Measurements from ENCODE around the gene FLVCR2.

Gene FLVCR2

DNA sequence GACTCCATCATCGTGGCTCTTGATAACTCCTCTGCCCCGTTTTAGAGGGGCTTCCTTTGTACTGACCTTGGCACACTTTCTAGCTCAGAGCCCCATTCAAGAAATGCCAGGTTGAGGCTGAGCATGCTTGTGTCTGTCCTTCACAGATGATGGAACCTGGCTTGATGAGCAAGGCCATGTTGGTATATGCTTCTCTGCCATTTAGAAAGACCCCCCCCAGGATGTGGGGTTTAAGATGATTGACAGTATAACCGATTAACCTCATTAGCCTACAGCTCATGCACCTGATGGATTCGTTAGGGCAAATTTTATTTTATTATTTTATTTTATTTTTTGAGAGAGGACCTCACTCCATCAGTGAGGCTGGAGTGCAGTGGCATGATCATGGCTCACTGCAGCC is 35.2 kb upstream of the FLVCR2 start:
- DNase-seq (ENCODE audit: extremely low read depth, insufficient read length): no peak
- Histone ChIP-seq H3K27me3 (replicated peaks; ENCODE audit: control insufficient read depth, insufficient read depth, low read length) (no peaks in the 10 kb centered on the region), H3K4me3 (replicated peaks; ENCODE audit: low read depth, low read length) (peak overlapping the region; percentile 29; the same call in 1 of the 2 replicates), H3K36me3 (ENCODE audit: control insufficient read depth, insufficient read depth, low read length) (peaks cover 16% of the 10 kb centered on the region)
- TF ChIP-seq, protein P1, sequence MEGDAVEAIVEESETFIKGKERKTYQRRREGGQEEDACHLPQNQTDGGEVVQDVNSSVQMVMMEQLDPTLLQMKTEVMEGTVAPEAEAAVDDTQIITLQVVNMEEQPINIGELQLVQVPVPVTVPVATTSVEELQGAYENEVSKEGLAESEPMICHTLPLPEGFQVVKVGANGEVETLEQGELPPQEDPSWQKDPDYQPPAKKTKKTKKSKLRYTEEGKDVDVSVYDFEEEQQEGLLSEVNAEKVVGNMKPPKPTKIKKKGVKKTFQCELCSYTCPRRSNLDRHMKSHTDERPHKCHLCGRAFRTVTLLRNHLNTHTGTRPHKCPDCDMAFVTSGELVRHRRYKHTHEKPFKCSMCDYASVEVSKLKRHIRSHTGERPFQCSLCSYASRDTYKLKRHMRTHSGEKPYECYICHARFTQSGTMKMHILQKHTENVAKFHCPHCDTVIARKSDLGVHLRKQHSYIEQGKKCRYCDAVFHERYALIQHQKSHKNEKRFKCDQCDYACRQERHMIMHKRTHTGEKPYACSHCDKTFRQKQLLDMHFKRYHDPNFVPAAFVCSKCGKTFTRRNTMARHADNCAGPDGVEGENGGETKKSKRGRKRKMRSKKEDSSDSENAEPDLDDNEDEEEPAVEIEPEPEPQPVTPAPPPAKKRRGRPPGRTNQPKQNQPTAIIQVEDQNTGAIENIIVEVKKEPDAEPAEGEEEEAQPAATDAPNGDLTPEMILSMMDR (IDR thresholded peaks at IDR 0.05; ENCODE audit: insufficient read depth, low read length, poor library complexity, severe bottlenecking): no peak

DNA sequence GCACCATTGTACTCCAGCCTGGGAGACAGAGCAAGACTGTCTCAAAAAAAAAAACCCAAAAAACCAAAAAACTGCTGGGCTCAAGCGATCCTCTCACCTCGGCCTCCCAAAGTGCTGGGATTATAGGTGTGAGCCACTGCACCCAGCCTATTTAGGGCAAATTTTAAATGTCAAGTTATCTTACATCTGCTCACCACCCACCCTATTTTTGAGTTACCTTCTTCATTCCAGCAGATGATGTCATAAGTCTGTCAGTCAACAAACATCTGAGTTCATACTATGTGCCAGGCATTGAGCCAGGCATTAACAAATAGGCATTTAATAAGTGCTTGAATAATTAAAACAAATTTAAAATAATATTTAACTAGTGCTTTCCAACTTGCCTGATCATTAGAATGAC is 34.6 kb upstream of the FLVCR2 start:
- DNase-seq (ENCODE audit: extremely low read depth, insufficient read length): no peak
- H3K36me3 ChIP-seq (ENCODE audit: control insufficient read depth, insufficient read depth, low read length): peaks cover 14% of the 10 kb centered on the region
- no peak overlapping the region for H3K4me3 ChIP-seq (replicated peaks; ENCODE audit: low read depth, low read length)
- TF ChIP-seq, protein P1 (IDR thresholded peaks at IDR 0.05; ENCODE audit: insufficient read depth, low read length, poor library complexity, severe bottlenecking): no peak
- H3K27me3 ChIP-seq (replicated peaks; ENCODE audit: control insufficient read depth, insufficient read depth, low read length): no peaks in the 10 kb centered on the region

DNA sequence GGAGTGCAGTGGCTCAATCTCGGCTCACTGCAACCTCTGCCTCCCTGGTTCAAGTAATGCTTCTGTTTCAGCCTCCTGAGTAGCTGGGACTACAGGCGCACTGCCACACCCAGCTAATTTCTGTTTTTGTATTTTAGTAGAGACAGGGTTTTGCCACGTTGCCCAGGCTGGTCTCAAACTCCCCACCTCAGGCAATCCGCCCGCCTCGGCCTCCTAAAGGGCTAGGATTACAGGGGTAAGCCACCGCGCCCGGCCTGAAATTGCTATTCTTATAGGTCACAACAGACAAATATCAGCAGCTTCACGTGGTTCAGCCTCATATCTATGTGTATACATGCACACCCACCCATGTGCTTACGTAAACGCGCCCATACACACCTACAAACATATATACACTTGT is 32.5 kb upstream of the FLVCR2 start:
- Histone ChIP-seq H3K36me3 (ENCODE audit: control insufficient read depth, insufficient read depth, low read length) (peaks cover 14% of the 10 kb centered on the region), H3K4me3 (replicated peaks; ENCODE audit: low read depth, low read length) (no peak overlapping the region), H3K27me3 (replicated peaks; ENCODE audit: control insufficient read depth, insufficient read depth, low read length) (no peaks in the 10 kb centered on the region)
- TF ChIP-seq, protein P1 (IDR thresholded peaks at IDR 0.05; ENCODE audit: insufficient read depth, low read length, poor library complexity, severe bottlenecking): no peak
- no peak for DNase-seq (ENCODE audit: extremely low read depth, insufficient read length)

DNA sequence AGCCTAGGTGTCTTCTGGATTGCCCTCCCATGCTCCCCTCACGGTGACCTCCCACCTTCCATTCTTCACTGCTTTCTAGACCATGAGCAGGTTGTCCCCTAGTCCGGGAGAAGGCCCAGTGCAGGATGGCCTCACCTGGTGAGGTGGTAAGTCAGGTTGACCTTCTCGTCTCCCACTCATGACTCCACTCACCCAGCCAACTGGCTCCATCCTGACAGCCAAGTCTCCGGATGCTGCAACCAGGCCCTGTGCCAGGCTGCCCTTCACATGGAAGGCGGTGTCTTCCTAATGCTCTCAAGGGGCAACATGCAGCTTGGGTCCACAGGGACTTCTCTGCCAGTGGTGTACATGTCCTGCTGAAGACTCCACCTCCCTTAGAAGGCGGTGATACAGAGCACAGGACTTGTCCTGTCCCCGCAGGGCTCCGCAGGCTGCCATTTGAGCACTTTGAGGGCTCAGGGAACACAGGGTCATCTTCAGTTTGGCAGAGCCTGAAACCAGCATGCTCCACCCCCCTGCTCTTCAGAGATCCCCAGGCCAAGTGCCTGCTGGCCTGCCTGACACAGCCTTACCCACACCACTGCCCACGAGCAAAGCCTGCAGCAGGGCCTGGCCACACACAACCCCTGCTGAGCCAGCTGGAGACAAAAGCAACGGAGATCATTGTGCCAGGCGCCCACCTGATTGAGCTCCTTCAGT is 30.7 kb upstream of the FLVCR2 start:
- H3K36me3 ChIP-seq (ENCODE audit: control insufficient read depth, insufficient read depth, low read length): peaks cover 12% of the 10 kb centered on the region
- no peaks in the 10 kb centered on the region for H3K27me3 ChIP-seq (replicated peaks; ENCODE audit: control insufficient read depth, insufficient read depth, low read length)
- H3K4me3 ChIP-seq (replicated peaks; ENCODE audit: low read depth, low read length): no peak overlapping the region
- no peak for DNase-seq (ENCODE audit: extremely low read depth, insufficient read length)
- TF ChIP-seq, protein P1 (IDR thresholded peaks at IDR 0.05; ENCODE audit: insufficient read depth, low read length, poor library complexity, severe bottlenecking): no peak

DNA sequence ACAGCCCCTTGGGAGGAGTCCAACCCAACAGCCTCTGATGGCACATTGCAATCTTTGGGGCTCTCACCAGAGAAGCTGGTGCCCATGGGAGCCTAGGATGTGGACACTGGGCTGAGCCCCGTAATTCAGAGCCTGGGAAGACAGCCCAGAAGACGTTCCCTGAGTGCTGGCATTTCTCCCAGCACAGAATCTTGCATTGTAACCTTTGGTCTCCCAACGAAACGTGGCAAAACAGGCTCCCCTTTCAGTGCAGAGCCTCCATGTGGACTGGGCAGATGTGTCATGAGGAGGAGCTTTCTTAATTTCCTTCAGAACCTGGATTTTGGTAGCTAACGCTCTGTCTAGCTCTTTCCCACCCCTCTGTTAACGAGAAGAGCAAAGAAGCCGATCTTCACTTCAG is 29.9 kb upstream of the FLVCR2 start:
- Histone ChIP-seq H3K4me3 (replicated peaks; ENCODE audit: low read depth, low read length) (no peak overlapping the region), H3K27me3 (replicated peaks; ENCODE audit: control insufficient read depth, insufficient read depth, low read length) (no peaks in the 10 kb centered on the region), H3K36me3 (ENCODE audit: control insufficient read depth, insufficient read depth, low read length) (peaks cover 12% of the 10 kb centered on the region)
- DNase-seq (ENCODE audit: extremely low read depth, insufficient read length): no peak
- TF ChIP-seq, protein P1 (IDR thresholded peaks at IDR 0.05; ENCODE audit: insufficient read depth, low read length, poor library complexity, severe bottlenecking): no peak

DNA sequence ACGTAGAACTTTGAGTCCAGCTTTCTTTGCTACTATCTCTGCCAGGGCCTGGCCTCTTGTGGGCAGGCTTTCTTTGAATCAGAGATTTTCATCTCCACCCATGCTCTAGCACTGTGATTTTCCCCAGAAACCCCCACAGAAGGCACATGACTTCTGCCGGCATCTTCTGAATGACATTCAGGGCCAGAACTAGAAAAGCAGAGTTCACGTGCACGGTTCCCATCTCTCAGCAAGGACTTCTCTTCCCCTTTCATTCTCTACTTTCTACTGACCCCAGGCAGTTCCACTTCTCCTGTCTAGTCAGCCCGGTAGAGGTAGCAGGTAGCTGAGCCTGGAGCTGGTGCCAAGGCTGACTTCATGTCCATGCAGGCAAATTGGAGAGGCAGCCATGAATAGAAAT is 29.3 kb upstream of the FLVCR2 start:
- Histone ChIP-seq H3K36me3 (ENCODE audit: control insufficient read depth, insufficient read depth, low read length) (peaks cover 12% of the 10 kb centered on the region), H3K4me3 (replicated peaks; ENCODE audit: low read depth, low read length) (no peak overlapping the region), H3K27me3 (replicated peaks; ENCODE audit: control insufficient read depth, insufficient read depth, low read length) (no peaks in the 10 kb centered on the region)
- TF ChIP-seq, protein P1 (IDR thresholded peaks at IDR 0.05; ENCODE audit: insufficient read depth, low read length, poor library complexity, severe bottlenecking): no peak
- no peak for DNase-seq (ENCODE audit: extremely low read depth, insufficient read length)

Data from GM06990 (cell line).